GM23338 (cell line): ENCODE results near the gene RXRB. TPM values are rescaled to one million over a fixed set of nuclear protein-coding genes. Genes with fewer than 3 reads are reported as not detected.

ENCODE experiments used
- ATAC-seq: fragments of 200-7000 bp; cut with Tn5 transposase; 3 replicates; pipeline ENCODE4 v1.9.1; 2020
- DNase-seq: peaks from one replicate; pipeline ENCODE4 v3.0.0-alpha.2; 2015; ENCODE audit warnings: low spot score
- H2AFZ ChIP-seq: fragments of 200-600 bp; sonication (generic); 2 replicates; pipeline ENCODE4 v1.8.0; 2016; ENCODE audit warnings: antibody characterized with exemption, mild to moderate bottlenecking, moderate library complexity
- H3F3A ChIP-seq: fragments of 200-600 bp; sonication (generic); replicated peaks from 2 replicates; pipeline ENCODE4 v1.8.0; 2017; ENCODE audit warnings: antibody characterized with exemption, mixed run types, low read depth
- H3K27ac ChIP-seq: fragments of 200-600 bp; sonication (generic); 2 replicates; pipeline ENCODE4 v1.6.1; 2016; ENCODE audit warnings: low read depth
- H3K27me3 ChIP-seq: fragments of 200-600 bp; sonication (generic); 2 replicates; pipeline ENCODE4 v1.8.0; 2016; ENCODE audit warnings: mild to moderate bottlenecking, mixed run types, moderate library complexity; ENCODE audit not compliant: insufficient read depth
- H3K36me3 ChIP-seq: fragments of 200-600 bp; sonication (generic); 2 replicates; pipeline ENCODE4 v1.8.0; 2016; ENCODE audit warnings: mild to moderate bottlenecking; ENCODE audit not compliant: insufficient read depth
- H3K4me1 ChIP-seq: fragments of 200-600 bp; sonication (generic); 2 replicates; pipeline ENCODE4 v1.8.0; 2016; ENCODE audit warnings: mild to moderate bottlenecking, moderate library complexity; ENCODE audit not compliant: insufficient read depth
- H3K4me2 ChIP-seq: fragments of 200-600 bp; sonication (generic); 2 replicates; pipeline ENCODE4 v1.7.1; 2017; ENCODE audit warnings: mixed run types
- H3K4me3 ChIP-seq: fragments of 200-600 bp; sonication (generic); 2 replicates; pipeline ENCODE4 v1.6.1; 2016; ENCODE audit warnings: mixed run types
- H3K79me2 ChIP-seq: fragments of 200-600 bp; sonication (generic); replicated peaks from 2 replicates; pipeline ENCODE4 v1.8.0; 2017; ENCODE audit warnings: mild to moderate bottlenecking; ENCODE audit not compliant: insufficient read depth
- H3K9me2 ChIP-seq: fragments of 200-600 bp; sonication (generic); 2 replicates; pipeline ENCODE4 v1.8.0; 2017; ENCODE audit not compliant: insufficient read depth
- H4K20me1 ChIP-seq: fragments of 200-600 bp; sonication (generic); replicated peaks from 2 replicates; pipeline ENCODE4 v1.8.0; 2017; ENCODE audit warnings: mild to moderate bottlenecking; ENCODE audit not compliant: insufficient read depth
- H3K27ac Mint-ChIP-seq: 2 replicates; pipeline ENCODE4 v1.8.0; 2020; ENCODE audit warnings: inconsistent platforms, mild to moderate bottlenecking, moderate library complexity, mixed read lengths
- H3K27me3 Mint-ChIP-seq: 3 replicates; pipeline ENCODE4 v1.8.0; 2022; ENCODE audit warnings: low read depth, mild to moderate bottlenecking, moderate library complexity, mixed read lengths, inconsistent platforms; ENCODE audit not compliant: insufficient read depth, poor library complexity
- H3K36me3 Mint-ChIP-seq: 3 replicates; pipeline ENCODE4 v1.8.0; 2021; ENCODE audit warnings: low read depth, mild to moderate bottlenecking, inconsistent platforms, moderate library complexity, mixed read lengths
- H3K4me1 Mint-ChIP-seq: 3 replicates; pipeline ENCODE4 v1.8.0; 2020; ENCODE audit warnings: mild to moderate bottlenecking, inconsistent platforms, mixed read lengths
- H3K4me3 Mint-ChIP-seq: 3 replicates; pipeline ENCODE4 v1.8.0; 2021; ENCODE audit warnings: moderate library complexity, mild to moderate bottlenecking, inconsistent platforms, mixed read lengths
- H3K9me3 Mint-ChIP-seq: 3 replicates; pipeline ENCODE4 v1.8.0; 2020; ENCODE audit warnings: moderate library complexity, mild to moderate bottlenecking, inconsistent platforms, mixed read lengths
- ETS1 ChIP-seq: IDR thresholded peaks from 2 replicates; pipeline ENCODE4 v1.6.1; 2016; ENCODE audit warnings: antibody characterized with exemption
- EZH2phosphoT487 ChIP-seq: fragments of 200-600 bp; sonication (generic); IDR thresholded peaks from one replicate; pipeline ENCODE4 v1.8.1; 2018; ENCODE audit warnings: antibody characterized with exemption; ENCODE audit not compliant: unreplicated experiment
- JUNB ChIP-seq: IDR thresholded peaks from one replicate; pipeline ENCODE4 v1.6.1; 2016; ENCODE audit warnings: antibody characterized with exemption; ENCODE audit not compliant: unreplicated experiment
- POLR2AphosphoS5 ChIP-seq: IDR thresholded peaks from 2 replicates; pipeline ENCODE4 v1.6.1; 2016; ENCODE audit warnings: antibody characterized with exemption, low read depth
- REST ChIP-seq: IDR thresholded peaks from one replicate; pipeline ENCODE4 v1.6.1; 2018; ENCODE audit warnings: antibody characterized with exemption; ENCODE audit not compliant: unreplicated experiment
- STAT1 ChIP-seq: IDR thresholded peaks from one replicate; pipeline ENCODE4 v1.6.1; 2016; ENCODE audit warnings: antibody characterized with exemption; ENCODE audit not compliant: unreplicated experiment
- ZNF331 ChIP-seq: fragments of 250-450 bp; sonication (Bioruptor Pico); IDR thresholded peaks from 2 replicates; pipeline ENCODE4 v1.5.0; 2020; ENCODE audit warnings: low read depth, mild to moderate bottlenecking, moderate library complexity
- polyA plus RNA-seq: library from polyadenylated mRNA; unstranded; fragments of >200 nt; fragmentation: Nextera tagmentation; extraction: Ambion mirVana; gene quantifications from 2 replicates; pipeline ENCODE4 v1.2.1, GENCODE V29; 2016
- total RNA-seq: library from RNA; depleted of rRNA; stranded (reverse); fragments of >200 nt; shearing (Covaris generic); gene quantifications from 2 replicates; pipeline ENCODE4 v1.2.3, GENCODE V29; 2014

The RXRB gene
- total and polyA plus RNA-seq, 2 experiments from 2014 or later, result 6.9 to 11.6 TPM

GRCh38 chr6:33215271-33216116, 15.0 kb upstream of the RXRB start (continued):
- no peak for TF ChIP-seq REST
- TF ChIP-seq ETS1, result no peak
- no peak for TF ChIP-seq EZH2phosphoT487
- no peak for TF ChIP-seq STAT1
- TF ChIP-seq POLR2AphosphoS5, result no peak

GRCh38 chr6:33213989-33214335, 13.5 kb upstream of the RXRB start:
- Histone ChIP-seq H3K9me2 (no peaks in the 10 kb centered on the region), H2AFZ (peak overlapping the region; percentile 97; the same call in 1 of the 2 replicates), H4K20me1 (peaks cover 15% of the 10 kb centered on the region), H3K4me3 (peak overlapping the region; percentile 90), H3K27me3 (peaks cover 98% of the 10 kb centered on the region), H3K4me2 (peak overlapping the region; percentile 99), H3K36me3 (no peaks in the 10 kb centered on the region), H3K79me2 (peaks cover 4% of the 10 kb centered on the region; the same call in 1 of the 2 replicates), H3K4me1 (peaks cover 42% of the 10 kb centered on the region), H3F3A (peaks cover 7% of the 10 kb centered on the region; the same call in 1 of the 2 replicates), H3K27ac (no peak overlapping the region)
- peaks cover 17% of the 10 kb centered on the region for H3K36me3 Mint-ChIP-seq
- peak overlapping the region; percentile 92 for H3K4me3 Mint-ChIP-seq
- no peak overlapping the region for H3K27ac Mint-ChIP-seq
- TF ChIP-seq JUNB (no peak), ETS1 (no peak), ZNF331 (no peak)
- H3K4me1 Mint-ChIP-seq, result peaks cover 39% of the 10 kb centered on the region
- ATAC-seq, result peak; percentile 2
- H3K27me3 Mint-ChIP-seq, result peaks cover 80% of the 10 kb centered on the region
- no peak for DNase-seq
- peaks cover 3% of the 10 kb centered on the region; the same call in 1 of the 3 replicates for H3K9me3 Mint-ChIP-seq
